Neural cell (in vitro differentiated cells): Measurements from ENCODE around the gene COL18A1. TPM values are rescaled to one million over a fixed set of nuclear protein-coding genes. Genes with fewer than 3 reads are reported as not detected.

Experiments used
- H2AFZ ChIP-seq: fragments of 200-600, 300-800 bp; sonication (generic), shearing (Covaris generic); 2 replicates; pipeline ENCODE4 v1.6.0; 2014; ENCODE audit warnings: low read depth, mild to moderate bottlenecking, antibody characterized with exemption, low read length, moderate library complexity
- H3F3A ChIP-seq: fragments of 200-600 bp; shearing (Covaris generic); 2 replicates; pipeline ENCODE4 v1.6.1; 2016; ENCODE audit warnings: mild to moderate bottlenecking, moderate library complexity, mixed read lengths, antibody characterized with exemption, low read length; ENCODE audit not compliant: insufficient read depth, poor library complexity, severe bottlenecking
- H3K27ac ChIP-seq: fragments of 200-600, 300-800 bp; sonication (generic), shearing (Covaris generic); 2 replicates; pipeline ENCODE4 v1.5.1; 2014; ENCODE audit warnings: mild to moderate bottlenecking, low read length, moderate library complexity
- H3K27me3 ChIP-seq: fragments of 300-800, 200-600 bp; sonication (generic), shearing (Covaris generic); 2 replicates; pipeline ENCODE4 v1.6.0; 2014; ENCODE audit warnings: mild to moderate bottlenecking, low read depth, low read length, moderate library complexity; ENCODE audit not compliant: insufficient read depth
- H3K36me3 ChIP-seq: fragments of 300-800, 200-600 bp; sonication (generic), shearing (Covaris generic); 2 replicates; pipeline ENCODE4 v1.5.1; 2014; ENCODE audit warnings: mild to moderate bottlenecking, antibody characterized with exemption, low read length, moderate library complexity; ENCODE audit not compliant: insufficient read depth
- H3K4me2 ChIP-seq: fragments of 300-800, 200-600 bp; sonication (generic), shearing (Covaris generic); 2 replicates; pipeline ENCODE4 v1.6.0; 2014; ENCODE audit warnings: mild to moderate bottlenecking, low read length
- H3K4me3 ChIP-seq: fragments of 300-800, 200-600 bp; sonication (generic), shearing (Covaris generic); 2 replicates; pipeline ENCODE4 v1.5.1; 2014; ENCODE audit warnings: mild to moderate bottlenecking, low read length, moderate library complexity
- H3K79me2 ChIP-seq: fragments of 200-600 bp; shearing (Covaris generic); replicated peaks from 2 replicates; pipeline ENCODE4 v1.6.0; 2014; ENCODE audit warnings: mild to moderate bottlenecking, low read length, moderate library complexity; ENCODE audit not compliant: insufficient read depth
- H3K9ac ChIP-seq: fragments of 300-800, 200-600 bp; sonication (generic), shearing (Covaris generic); 2 replicates; pipeline ENCODE4 v1.6.1; 2016; ENCODE audit warnings: mild to moderate bottlenecking, low read length, mixed read lengths
- H3K9me2 ChIP-seq: fragments of 200-600 bp; shearing (Covaris generic); 2 replicates; pipeline ENCODE4 v1.6.1; 2016; ENCODE audit warnings: mild to moderate bottlenecking, low read length, mixed read lengths; ENCODE audit not compliant: insufficient read depth
- H3K9me3 ChIP-seq: fragments of 200-600, 300-800 bp; sonication (generic), shearing (Covaris generic); 2 replicates; pipeline ENCODE4 v1.6.1; 2016; ENCODE audit warnings: mild to moderate bottlenecking, mixed run types, low read length, moderate library complexity, mixed read lengths
- H4K20me1 ChIP-seq: fragments of 200-600 bp; shearing (Covaris generic); 2 replicates; pipeline ENCODE4 v1.6.1; 2016; ENCODE audit warnings: mild to moderate bottlenecking, mixed run types; ENCODE audit not compliant: insufficient read depth
- CTCF ChIP-seq: fragments of 450-650 bp; IDR thresholded peaks from 2 replicates; pipeline ENCODE4 v1.5.1; 2014; ENCODE audit warnings: antibody characterized with exemption, mild to moderate bottlenecking, moderate library complexity; ENCODE audit not compliant: poor library complexity, severe bottlenecking
- EP300 ChIP-seq: fragments of 450-650 bp; conservative IDR thresholded peaks from 2 replicates; pipeline ENCODE4 v1.6.1; 2014; ENCODE audit warnings: antibody characterized with exemption, mild to moderate bottlenecking, moderate library complexity; ENCODE audit not compliant: poor library complexity, severe bottlenecking
- EZH2 ChIP-seq: fragments of 200-600, 300-800 bp; shearing (Covaris generic), sonication (generic); IDR thresholded peaks from 2 replicates; pipeline ENCODE4 v1.6.1; 2014; ENCODE audit warnings: antibody characterized with exemption, low read length, borderline replicate concordance, mild to moderate bottlenecking; ENCODE audit not compliant: insufficient read depth, poor library complexity, severe bottlenecking
- MXI1 ChIP-seq: fragments of 450-650 bp; conservative IDR thresholded peaks from 2 replicates; pipeline ENCODE4 v1.6.1; 2014; ENCODE audit warnings: antibody characterized with exemption, mild to moderate bottlenecking; ENCODE audit not compliant: poor library complexity, severe bottlenecking
- POLR2AphosphoS5 ChIP-seq: IDR thresholded peaks from 2 replicates; pipeline ENCODE4 v1.6.1; 2012
- RAD21 ChIP-seq: fragments of 450-650 bp; conservative IDR thresholded peaks from 2 replicates; pipeline ENCODE4 v1.6.1; 2014; ENCODE audit warnings: antibody characterized with exemption, mild to moderate bottlenecking, moderate library complexity
- REST ChIP-seq: IDR thresholded peaks from 2 replicates; pipeline ENCODE4 v1.6.1; 2012; ENCODE audit warnings: borderline replicate concordance
- SMC3 ChIP-seq: fragments of 450-650 bp; conservative IDR thresholded peaks from 2 replicates; pipeline ENCODE4 v1.6.1; 2014; ENCODE audit warnings: antibody characterized with exemption, mild to moderate bottlenecking, moderate library complexity; ENCODE audit not compliant: poor library complexity
- TAF1 ChIP-seq: IDR thresholded peaks from 2 replicates; pipeline ENCODE4 v1.6.1; 2012; ENCODE audit warnings: low read depth
- polyA plus RNA-seq: library from polyadenylated mRNA; depleted of rRNA; stranded (reverse); fragments of >200 nt; gene quantifications from 2 replicates; pipeline ENCODE4 v1.2.3, GENCODE V29; 2014

The COL18A1 gene
- polyA plus RNA-seq, 1 donor from 2014 or later: 2.5 TPM

GRCh38 chr21:45505416-45506021, 100.6 kb downstream of the COL18A1 start:
- no peak overlapping the region for H2AFZ ChIP-seq
- no peaks in the 10 kb centered on the region for H3K79me2 ChIP-seq
- no peaks in the 10 kb centered on the region for H3K27me3 ChIP-seq
- no peak overlapping the region for H3K4me2 ChIP-seq
- no peaks in the 10 kb centered on the region for H3K36me3 ChIP-seq
- no peak for TF ChIP-seq MXI1
- no peak for TF ChIP-seq POLR2AphosphoS5
- TF ChIP-seq REST: no peak
- TF ChIP-seq CTCF: no peak
- no peak for TF ChIP-seq SMC3
- TF ChIP-seq RAD21: no peak
- no peak for TF ChIP-seq EZH2
- no peak for TF ChIP-seq EP300
- TF ChIP-seq TAF1: no peak
- H3K9me3 ChIP-seq: no peaks in the 10 kb centered on the region
- H4K20me1 ChIP-seq: no peaks in the 10 kb centered on the region
- no peak overlapping the region for H3K4me3 ChIP-seq
- no peaks in the 10 kb centered on the region for H3K9me2 ChIP-seq
- no peak overlapping the region for H3K9ac ChIP-seq
- no peak overlapping the region for H3K27ac ChIP-seq
- no peaks in the 10 kb centered on the region for H3F3A ChIP-seq

- Histone ChIP-seq H3K79me2 (no peaks in the 10 kb centered on the region), H3K4me2 (no peak overlapping the region), H3K36me3 (no peaks in the 10 kb centered on the region), H3K4me3 (no peak overlapping the region), H3K27me3 (no peaks in the 10 kb centered on the region), H3K9me3 (no peaks in the 10 kb centered on the region), H4K20me1 (no peaks in the 10 kb centered on the region), H3K27ac (no peak overlapping the region), H3K9ac (no peak overlapping the region), H2AFZ (no peak overlapping the region), H3F3A (no peaks in the 10 kb centered on the region), H3K9me2 (no peaks in the 10 kb centered on the region)
- no peak for TF ChIP-seq TAF1
- TF ChIP-seq REST: no peak
- no peak for TF ChIP-seq MXI1
- no peak for TF ChIP-seq SMC3
- TF ChIP-seq EP300: no peak
- no peak for TF ChIP-seq POLR2AphosphoS5
Measured at GRCh38 chr21:45506241-45506817, 101.4 kb downstream of the COL18A1 start.
